HCT116 (cell line): ENCODE data around the gene HEPH. TPM values are rescaled to one million over a fixed set of nuclear protein-coding genes. Genes with fewer than 3 reads are reported as not detected.

ENCODE experiments used
- ATAC-seq: fragments of 200-7000 bp; cut with Tn5 transposase; 2 replicates; pipeline ENCODE4 v1.9.1; 2020; ENCODE audit warnings: mild to moderate bottlenecking, moderate library complexity
- BruUV-seq: library from RNA; stranded (reverse); fragments of 400-500 nt; replicated peaks from 2 replicates; lab custom pipeline; 2021; lab: Mats Ljungman, UMichigan
- CTCF ChIA-PET: fragments of 300-600 bp; sonication (Branson Sonifier 250); formaldehyde crosslinking; loops from one replicate; lab custom pipeline; 2021; ENCODE audit warnings: antibody characterized with exemption; lab: Charles Lee
- POLR2A ChIA-PET: fragments of 300-600, 350-600 bp; sonication (Branson Sonifier 250); formaldehyde crosslinking; loops from one replicate; lab custom pipeline; 2021; ENCODE audit warnings: antibody characterized with exemption; lab: Charles Lee
- RAD21 ChIA-PET, 2 experiments: fragments of 300-600 bp; sonication (Branson Sonifier 250); formaldehyde crosslinking; loops; one replicate each; lab custom pipeline; 2023; ENCODE audit warnings: low total read pairs in 2 of 2; ENCODE audit not compliant: uncharacterized antibody in 2 of 2, unreplicated experiment in 2 of 2, low non-redundant PET in 1 of 2; lab: Charles Lee
- DNase-seq: peaks from one replicate; pipeline ENCODE4 v3.0.0-alpha.2; 2010; ENCODE audit warnings: low read depth, low spot score
- H2AFZ ChIP-seq: fragments of 200-600 bp; shearing (Covaris generic), sonication (generic); 2 replicates; pipeline ENCODE4 v1.6.1; 2017; ENCODE audit warnings: low read depth, mixed run types, mixed read lengths, antibody characterized with exemption, low read length; ENCODE audit not compliant: poor library complexity, severe bottlenecking
- H3K27ac ChIP-seq: 2 replicates; pipeline ENCODE4 v1.5.1; 2012; ENCODE audit warnings: low read depth, low read length
- H3K27me3 ChIP-seq: fragments of 200-600 bp; sonication (generic); 2 replicates; pipeline ENCODE4 v1.6.1; 2016; ENCODE audit warnings: mixed run types, low read length, mixed read lengths; ENCODE audit not compliant: insufficient read depth
- H3K36me3 ChIP-seq, 2 experiments: fragments of 200-500 bp in 1 of 2; fragments of 200-600 bp in 1 of 2; sonication (Bioruptor generic) in 1 of 2; sonication (generic) in 1 of 2; 2 replicates each; pipeline versions ENCODE4 v1.5.1 to v1.6.1; 2014 to 2016; ENCODE audit warnings: low read length in 2 of 2, inconsistent platforms in 1 of 2, mixed read lengths in 1 of 2, mixed run types in 1 of 2; ENCODE audit not compliant: insufficient read depth in 2 of 2, control insufficient read depth in 1 of 2
- H3K4me1 ChIP-seq, 2 experiments: fragments of 200-600 bp in 1 of 2; sonication (generic) in 1 of 2; 2 replicates each; pipeline versions ENCODE4 v1.5.1 to v1.6.1; 2012 to 2017; ENCODE audit warnings: low read length in 2 of 2, inconsistent platforms in 1 of 2, mild to moderate bottlenecking in 1 of 2, mixed read lengths in 1 of 2, mixed run types in 1 of 2, moderate library complexity in 1 of 2; ENCODE audit not compliant: insufficient read depth in 2 of 2, control insufficient read depth in 1 of 2
- H3K4me2 ChIP-seq: fragments of 200-600 bp; sonication (generic); 2 replicates; pipeline ENCODE4 v1.6.1; 2017; ENCODE audit warnings: mixed run types, low read length, mixed read lengths
- H3K4me3 ChIP-seq, 2 experiments: fragments of 200-600 bp in 1 of 2; sonication (generic) in 1 of 2; replicated peaks in 1 of 2; 2 replicates each; pipeline ENCODE4 v1.5.1; 2011 to 2016; ENCODE audit warnings: low read length in 2 of 2, control low read depth in 1 of 2, low read depth in 1 of 2, mild to moderate bottlenecking in 1 of 2, mixed read lengths in 1 of 2, mixed run types in 1 of 2
- H3K79me2 ChIP-seq: fragments of 200-600 bp; sonication (generic); 2 replicates; pipeline ENCODE4 v1.6.1; 2017; ENCODE audit warnings: mild to moderate bottlenecking, mixed run types, low read length, moderate library complexity, mixed read lengths; ENCODE audit not compliant: insufficient read depth
- H3K9ac ChIP-seq: fragments of 200-600 bp; sonication (generic); 2 replicates; pipeline ENCODE4 v1.6.1; 2016; ENCODE audit warnings: low read length, mixed read lengths
- H3K9me2 ChIP-seq: fragments of 200-600 bp; sonication (generic), shearing (Covaris generic); 2 replicates; pipeline ENCODE4 v1.6.1; 2017; ENCODE audit warnings: mixed run types, mild to moderate bottlenecking, moderate library complexity; ENCODE audit not compliant: insufficient read depth
- H3K9me3 ChIP-seq, 2 experiments: fragments of 200-500 bp in 1 of 2; fragments of 200-600 bp in 1 of 2; sonication (Bioruptor generic) in 1 of 2; sonication (generic) in 1 of 2; 2 replicates each; pipeline ENCODE4 v1.6.1; 2014 to 2017; ENCODE audit warnings: low read length in 2 of 2, mixed read lengths in 2 of 2, inconsistent platforms in 1 of 2, low read depth in 1 of 2, mild to moderate bottlenecking in 1 of 2, mixed run types in 1 of 2, moderate library complexity in 1 of 2; ENCODE audit not compliant: control insufficient read depth in 1 of 2, insufficient read depth in 1 of 2
- H4K20me1 ChIP-seq: fragments of 200-600 bp; sonication (generic), shearing (Covaris generic); 2 replicates; pipeline ENCODE4 v1.6.1; 2017; ENCODE audit warnings: mixed run types, mild to moderate bottlenecking, moderate library complexity; ENCODE audit not compliant: insufficient read depth
- CBX3 ChIP-seq: IDR thresholded peaks from 2 replicates; pipeline ENCODE4 v1.6.1; 2012; ENCODE audit warnings: low read depth
- ELF1 ChIP-seq: IDR thresholded peaks from 2 replicates; pipeline ENCODE4 v1.6.1; 2012; ENCODE audit warnings: low read depth, borderline replicate concordance
- EZH2 ChIP-seq: fragments of 200-600 bp; sonication (generic); IDR thresholded peaks from 2 replicates; pipeline ENCODE4 v1.6.1; 2017; ENCODE audit warnings: antibody characterized with exemption, mixed run types
- EZH2phosphoT487 ChIP-seq: fragments of 200-600 bp; IDR thresholded peaks from 2 replicates; pipeline ENCODE4 v1.6.1; 2018; ENCODE audit warnings: antibody characterized with exemption, borderline replicate concordance
- FOSL1 ChIP-seq: IDR thresholded peaks from 2 replicates; pipeline ENCODE4 v1.6.1; 2012; ENCODE audit warnings: low read depth
- JUND ChIP-seq: IDR thresholded peaks from 2 replicates; pipeline ENCODE4 v1.6.1; 2012
- POLR2A ChIP-seq: IDR thresholded peaks from 2 replicates; pipeline ENCODE4 v1.7.0; 2011; ENCODE audit warnings: borderline replicate concordance; ENCODE audit not compliant: insufficient read depth, insufficient read length; ENCODE audit errors: extremely low read depth
- POLR2AphosphoS5 ChIP-seq: IDR thresholded peaks from 2 replicates; pipeline ENCODE4 v1.6.1; 2011; ENCODE audit warnings: mild to moderate bottlenecking, low read depth, low read length, moderate library complexity
- REST ChIP-seq: IDR thresholded peaks from 2 replicates; pipeline ENCODE4 v1.6.1; 2012; ENCODE audit warnings: low read depth
- SIN3A ChIP-seq: IDR thresholded peaks from 2 replicates; pipeline ENCODE4 v1.6.1; 2012; ENCODE audit warnings: low read depth
- SP1 ChIP-seq: IDR thresholded peaks from 2 replicates; pipeline ENCODE4 v1.6.1; 2012; ENCODE audit warnings: low read depth
- SRF ChIP-seq: IDR thresholded peaks from 2 replicates; pipeline ENCODE4 v1.6.1; 2012; ENCODE audit warnings: low read depth
- TCF7L2 ChIP-seq: IDR thresholded peaks from 2 replicates; pipeline ENCODE4 v1.7.0; 2011; ENCODE audit warnings: borderline replicate concordance, inconsistent platforms; ENCODE audit not compliant: insufficient read depth, insufficient read length; ENCODE audit errors: extremely low read depth
- ZBTB33 ChIP-seq: IDR thresholded peaks from 2 replicates; pipeline ENCODE4 v1.6.1; 2011; ENCODE audit warnings: mild to moderate bottlenecking, low read length, moderate library complexity; ENCODE audit not compliant: insufficient replicate concordance; ENCODE audit errors: extremely low read depth
- ZFX ChIP-seq: fragments of 450-650 bp; IDR thresholded peaks from 2 replicates; pipeline ENCODE4 v1.6.1; 2017
- intact Hi-C: fragments of 100-400 bp; cut with micrococcal nuclease; formaldehyde crosslinking; loops from 2 replicates; pipeline ENCODE4 v1.10.0; 2022
- total RNA-seq: library from RNA; stranded (reverse); gene quantifications from one replicate; pipeline ENCODE4 v1.2.1, GENCODE V29; 2021; ENCODE audit not compliant: unreplicated experiment

Gene HEPH
- total RNA-seq, 1 experiment from 2014 or later = 0.44 TPM

- Histone ChIP-seq H3K36me3 (no peaks in the 10 kb centered on the region), H3K79me2 (no peaks in the 10 kb centered on the region), H3K4me1 (no peaks in the 10 kb centered on the region), H3K9ac (no peak overlapping the region), H4K20me1 (no peaks in the 10 kb centered on the region), H3K27me3 (no peaks in the 10 kb centered on the region), H3K4me2 (no peak overlapping the region), H3K9me2 (no peaks in the 10 kb centered on the region), H2AFZ (no peak overlapping the region), H3K9me3 (no peaks in the 10 kb centered on the region), H3K27ac (no peak overlapping the region), H3K4me3 (no peak overlapping the region)
- no TSS peak for BruUV-seq
- RAD21 ChIA-PET = no interaction called here
- no peak for ATAC-seq
- TF ChIP-seq JUND (no peak), POLR2AphosphoS5 (no peak), SIN3A (no peak), SP1 (no peak), ELF1 (no peak), ZFX (no peak), REST (no peak), TCF7L2 (no peak), EZH2 (no peak), POLR2A (no peak), FOSL1 (no peak), EZH2phosphoT487 (no peak), SRF (no peak), ZBTB33 (no peak), CBX3 (no peak)
- CTCF ChIA-PET = no interaction called here
- POLR2A ChIA-PET = no interaction called here
- intact Hi-C loops = no loop called here
- no peak for DNase-seq
Measured at GRCh38 chrX:66167431-66167830, 3.4 kb downstream of the HEPH start.
